Measurements from ENCODE around the gene FAM217B.

Gene FAM217B

GRCh38 chr20:59940129-59940955, at the start of gene FAM217B, which contains the start of gene PPP1R3D:
Gene FAM217B, plus strand, starts transcription at chr20:59940389. Its CDS starts 3,555 bp downstream, at chr20:59943944.
Gene PPP1R3D, minus strand, starts transcription at chr20:59940305. Its CDS starts 374 bp downstream, at chr20:59939931.
- DNase-seq (ENCODE audit: low read depth, low spot score), result no peak

GRCh38 chr20:59891581-59891980, 48.6 kb upstream of the FAM217B start:
- no peak for DNase-seq (ENCODE audit: low read depth, low spot score)

- DNase-seq (ENCODE audit: low read depth, low spot score), result no peak
These were observed 44.3 kb upstream of the FAM217B start for GRCh38 chr20:59895908-59896307.

- DNase-seq (ENCODE audit: low read depth, low spot score), result no peak
These were observed 37.7 kb upstream of the FAM217B start for GRCh38 chr20:59902470-59902869.

GRCh38 chr20:59903621-59904020, 36.6 kb upstream of the FAM217B start:
- DNase-seq (ENCODE audit: low read depth, low spot score), result no peak

GRCh38 chr20:59908855-59909254, 31.3 kb upstream of the FAM217B start:
- DNase-seq (ENCODE audit: low read depth, low spot score), result no peak

- DNase-seq (ENCODE audit: low read depth, low spot score), result no peak
These were observed 29.1 kb upstream of the FAM217B start for GRCh38 chr20:59911041-59911440.

GRCh38 chr20:59912609-59913008, 27.6 kb upstream of the FAM217B start:
- no peak for DNase-seq (ENCODE audit: low read depth, low spot score)

- no peak for DNase-seq (ENCODE audit: low read depth, low spot score)
These were observed 19.2 kb upstream of the FAM217B start for GRCh38 chr20:59920944-59921343.

GRCh38 chr20:59923514-59923913, 16.7 kb upstream of the FAM217B start:
- DNase-seq (ENCODE audit: low read depth, low spot score), result no peak

GRCh38 chr20:59925359-59925758, 14.8 kb upstream of the FAM217B start:
- DNase-seq (ENCODE audit: low read depth, low spot score), result no peak

- DNase-seq (ENCODE audit: low read depth, low spot score), result no peak
These were observed 14.3 kb upstream of the FAM217B start for GRCh38 chr20:59925899-59926298.

GRCh38 chr20:59931511-59932312, 8.5 kb upstream of the FAM217B start:
- DNase-seq (ENCODE audit: low read depth, low spot score), result no peak

GRCh38 chr20:59932616-59933295, 7.4 kb upstream of the FAM217B start:
- no peak for DNase-seq (ENCODE audit: low read depth, low spot score)

GRCh38 chr20:59933296-59933848, 6.8 kb upstream of the FAM217B start, which contains the start of gene SYCP2:
Gene SYCP2, minus strand, starts transcription at chr20:59933637. Its CDS starts 11,224 bp downstream, at chr20:59922413.
- DNase-seq (ENCODE audit: low read depth, low spot score), result no peak

- DNase-seq (ENCODE audit: low read depth, low spot score), result no peak
These were observed 6.2 kb upstream of the FAM217B start for GRCh38 chr20:59933849-59934585.

- DNase-seq (ENCODE audit: low read depth, low spot score), result no peak
These were observed 4.6 kb upstream of the FAM217B start for GRCh38 chr20:59935457-59936185.

GRCh38 chr20:59936409-59936808, 3.8 kb upstream of the FAM217B start:
- no peak for DNase-seq (ENCODE audit: low read depth, low spot score)

GRCh38 chr20:59937150-59937549, 3.0 kb upstream of the FAM217B start:
- no peak for DNase-seq (ENCODE audit: low read depth, low spot score)

GRCh38 chr20:59938221-59938620, 2.0 kb upstream of the FAM217B start:
- DNase-seq (ENCODE audit: low read depth, low spot score), result no peak

All from iPS DF 19.7 (cell line).